ENCODE data around the gene CD36. TPM values are rescaled to one million over a fixed set of nuclear protein-coding genes. Genes with fewer than 3 reads are reported as not detected.
"Not testable (repeated sequence)": the region's sequence is repeated elsewhere in the genome, so short reads cannot be mapped to it uniquely, and the experiment has no call there.

Gene CD36
- total RNA-seq, 8 experiments from 2014 or later, result 0.22 to 98.4 (median 0.80) TPM

- in situ Hi-C loops (cut with MboI; ENCODE audit: low pct_unique_long_range_greater_than_20kb in 2 of 9, low sequenced_read_pairs in 9 of 9, unreplicated experiment in 9 of 9), result loop anchor here in 3 of 9 experiments (25.0 kb wide), 2 partner anchors 229 to 579 kb away; no protein-coding TSS in a partner anchor
- WGBS, 10 experiments, result 80 to 100% (median 88%) methylated on average over 1 to 2 of the region's 2 CpGs
- no peaks in the 10 kb centered on the region for H3K4me1 ChIP-seq (replicated peaks in 1 of 2)
- no peak overlapping the region for H3K27ac ChIP-seq
- no peak for ATAC-seq (replicated peaks in 6 of 8)
- no peak overlapping the region for H3K4me3 ChIP-seq
Observed at GRCh38 chr7:80666376-80666775, 27.9 kb downstream of the CD36 start.

GRCh38 chr7:80669367-80669766 is 30.9 kb downstream of the CD36 start:
- WGBS, 10 experiments, result 90 to 100% (median 95%) methylated on average over 2 to 5 of the region's 6 CpGs; no CpG with 5 or more reads in 3 of the 10 experiments
- H3K4me3 ChIP-seq; ATAC-seq (replicated peaks in 6 of 8); H3K27ac ChIP-seq; H3K4me1 ChIP-seq (replicated peaks in 1 of 2): not testable (repeated sequence)
- in situ Hi-C loops (cut with MboI; ENCODE audit: low pct_unique_long_range_greater_than_20kb in 2 of 9, low sequenced_read_pairs in 9 of 9, unreplicated experiment in 9 of 9), result loop anchor here in 3 of 9 experiments (25.0 kb wide), 2 partner anchors 232 to 582 kb away; no protein-coding TSS in a partner anchor

- in situ Hi-C loops (cut with MboI; ENCODE audit: low pct_unique_long_range_greater_than_20kb in 2 of 9, low sequenced_read_pairs in 9 of 9, unreplicated experiment in 9 of 9), result loop anchor here in 3 of 9 experiments (25.0 kb wide), 2 partner anchors 234 to 584 kb away; no protein-coding TSS in a partner anchor
- 67 to 100% (median 100%) methylated on average over 1 of the region's 1 CpG; no CpG with 5 or more reads in 1 of the 10 experiments for WGBS, 10 experiments
Observed at GRCh38 chr7:80671744-80672143, 33.3 kb downstream of the CD36 start.

GRCh38 chr7:80675090-80675489 is 36.6 kb downstream of the CD36 start:
- Histone ChIP-seq H3K4me1 (replicated peaks in 1 of 2) (no peaks in the 10 kb centered on the region), H3K27ac (no peak overlapping the region), H3K4me3 (no peak overlapping the region)
- in situ Hi-C loops (cut with MboI; ENCODE audit: low pct_unique_long_range_greater_than_20kb in 2 of 9, low sequenced_read_pairs in 9 of 9, unreplicated experiment in 9 of 9), result loop anchor here in 3 of 9 experiments (25.0 kb wide), 1 partner anchor 787 kb away; no protein-coding TSS in a partner anchor
- ATAC-seq (replicated peaks in 6 of 8), result no peak
- 23 to 100% (median 94%) methylated on average over 1 of the region's 1 CpG for WGBS, 10 experiments

More at GRCh38 chr7:80671744-80672143, 33.3 kb downstream of the CD36 start:
- Histone ChIP-seq H3K4me1 (replicated peaks in 1 of 2) (no peaks in the 10 kb centered on the region), H3K27ac (no peak overlapping the region), H3K4me3 (no peak overlapping the region)
- ATAC-seq (replicated peaks in 6 of 8), result no peak

GRCh38 chr7:80676404-80676803 is 38.0 kb downstream of the CD36 start:
- 76 to 100% (median 97%) methylated on average over 1 to 2 of the region's 2 CpGs for WGBS, 10 experiments
- no peak for ATAC-seq (replicated peaks in 6 of 8)
- in situ Hi-C loops (cut with MboI; ENCODE audit: low pct_unique_long_range_greater_than_20kb in 2 of 9, low sequenced_read_pairs in 9 of 9, unreplicated experiment in 9 of 9), result loop anchor here in 3 of 9 experiments (25.0 kb wide), 1 partner anchor 786 kb away; no protein-coding TSS in a partner anchor
- no peak overlapping the region for H3K27ac ChIP-seq
- no peak overlapping the region for H3K4me3 ChIP-seq
- H3K4me1 ChIP-seq (replicated peaks in 1 of 2), result no peaks in the 10 kb centered on the region

- in situ Hi-C loops (cut with MboI; ENCODE audit: low pct_unique_long_range_greater_than_20kb in 2 of 9, low sequenced_read_pairs in 9 of 9, unreplicated experiment in 9 of 9), result loop anchor here in 3 of 9 experiments (25.0 kb wide), 1 partner anchor 785 kb away; no protein-coding TSS in a partner anchor
- peak in 1 of 8 experiments; percentile 38 for ATAC-seq (replicated peaks in 6 of 8)
- Histone ChIP-seq H3K4me1 (replicated peaks in 1 of 2) (no peaks in the 10 kb centered on the region), H3K4me3 (no peak overlapping the region), H3K27ac (no peak overlapping the region)
- WGBS, 10 experiments, result 78 to 100% (median 89%) methylated on average over 1 of the region's 1 CpG; no CpG with 5 or more reads in 1 of the 10 experiments
Observed at GRCh38 chr7:80677629-80678028, 39.2 kb downstream of the CD36 start.

- in situ Hi-C loops (cut with MboI; ENCODE audit: low pct_unique_long_range_greater_than_20kb in 2 of 9, low sequenced_read_pairs in 9 of 9, unreplicated experiment in 9 of 9), result loop anchor here in 3 of 9 experiments (25.0 kb wide), 1 partner anchor 784 kb away; no protein-coding TSS in a partner anchor
- Histone ChIP-seq H3K4me3 (no peak overlapping the region), H3K27ac (no peak overlapping the region), H3K4me1 (replicated peaks in 1 of 2) (no peaks in the 10 kb centered on the region)
- ATAC-seq (replicated peaks in 6 of 8), result no peak
- WGBS, 10 experiments, result 39 to 98% (median 93%) methylated on average over 1 to 8 of the region's 8 CpGs; no CpG with 5 or more reads in 1 of the 10 experiments
Observed at GRCh38 chr7:80678707-80679106, 40.3 kb downstream of the CD36 start.

GRCh38 chr7:80679921-80680907 is 41.8 kb downstream of the CD36 start:
- in situ Hi-C loops (cut with MboI; ENCODE audit: low pct_unique_long_range_greater_than_20kb in 2 of 9, low sequenced_read_pairs in 9 of 9, unreplicated experiment in 9 of 9), result loop anchor here in 3 of 9 experiments (25.0 kb wide), 1 partner anchor 782 kb away; no protein-coding TSS in a partner anchor
- no peak overlapping the region for H3K27ac ChIP-seq
- ATAC-seq (replicated peaks in 6 of 8), result peak in 1 of 8 experiments; percentile 19
- H3K4me3 ChIP-seq, result no peak overlapping the region
- H3K4me1 ChIP-seq (replicated peaks in 1 of 2), result no peaks in the 10 kb centered on the region
- 50 to 100% (median 84%) methylated on average over 2 to 7 of the region's 10 CpGs; no CpG with 5 or more reads in 1 of the 10 experiments for WGBS, 10 experiments

- peak in 4 of 8 experiments; percentile 48 to 93 (median 80) for ATAC-seq (replicated peaks in 6 of 8)
- no peak overlapping the region for H3K27ac ChIP-seq
- in situ Hi-C loops (cut with MboI; ENCODE audit: low pct_unique_long_range_greater_than_20kb in 2 of 9, low sequenced_read_pairs in 9 of 9, unreplicated experiment in 9 of 9), result loop anchor here in 3 of 9 experiments (25.0 kb wide), 1 partner anchor 781 kb away; no protein-coding TSS in a partner anchor
- H3K4me1 ChIP-seq (replicated peaks in 1 of 2), result no peaks in the 10 kb centered on the region
- no peak overlapping the region for H3K4me3 ChIP-seq
Observed at GRCh38 chr7:80681272-80681885, 42.9 kb downstream of the CD36 start.

GRCh38 chr7:80682744-80683143 is 44.3 kb downstream of the CD36 start:
- Histone ChIP-seq H3K4me1 (replicated peaks in 1 of 2) (no peaks in the 10 kb centered on the region), H3K27ac (no peak overlapping the region), H3K4me3 (no peak overlapping the region)
- no peak for ATAC-seq (replicated peaks in 6 of 8)
- 88 to 100% (median 95%) methylated on average over 1 to 17 of the region's 19 CpGs; no CpG with 5 or more reads in 2 of the 10 experiments for WGBS, 10 experiments
- in situ Hi-C loops (cut with MboI; ENCODE audit: low pct_unique_long_range_greater_than_20kb in 2 of 9, low sequenced_read_pairs in 9 of 9, unreplicated experiment in 9 of 9), result loop anchor here in 3 of 9 experiments (25.0 kb wide), 1 partner anchor 780 kb away; no protein-coding TSS in a partner anchor

- Histone ChIP-seq H3K27ac (no peak overlapping the region), H3K4me3 (no peak overlapping the region), H3K4me1 (replicated peaks in 1 of 2) (no peaks in the 10 kb centered on the region)
- WGBS, 10 experiments, result 87 to 100% (median 92%) methylated on average over 1 to 2 of the region's 2 CpGs; no CpG with 5 or more reads in 2 of the 10 experiments
- no peak for ATAC-seq (replicated peaks in 6 of 8)
- in situ Hi-C loops (cut with MboI; ENCODE audit: low pct_unique_long_range_greater_than_20kb in 2 of 9, low sequenced_read_pairs in 9 of 9, unreplicated experiment in 9 of 9), result loop anchor here in 3 of 9 experiments (25.0 kb wide), 1 partner anchor 776 kb away; no protein-coding TSS in a partner anchor
Observed at GRCh38 chr7:80686576-80686975, 48.1 kb downstream of the CD36 start.

- WGBS, 10 experiments, result 7 to 25% (median 21%) methylated on average over 2 to 5 of the region's 5 CpGs
- in situ Hi-C loops (cut with MboI; ENCODE audit: low pct_unique_long_range_greater_than_20kb in 2 of 9, low sequenced_read_pairs in 9 of 9, unreplicated experiment in 9 of 9), result loop anchor here in 4 of 9 experiments (10.0 to 25.0 kb wide), 2 partner anchors 756 to 763 kb away; no protein-coding TSS in a partner anchor
- ATAC-seq (replicated peaks in 6 of 8), result peak in 7 of 8 experiments; percentile 42 to 68 (median 53)
Observed at GRCh38 chr7:80699045-80699638, 60.7 kb downstream of the CD36 start.

More at GRCh38 chr7:80699045-80699638, 60.7 kb downstream of the CD36 start:
- Histone ChIP-seq H3K4me3 (no peak overlapping the region), H3K4me1 (replicated peaks in 1 of 2) (peaks cover 4 to 7% of the 10 kb centered on the region in 2 donors), H3K27ac (no peak overlapping the region)

Data from motor neuron (in vitro differentiated cells).